CD4-positive, alpha-beta T cell (primary cell): Measurements from ENCODE around the gene POR. TPM values are rescaled to one million over a fixed set of nuclear protein-coding genes. Genes with fewer than 3 reads are reported as not detected.
A peak's percentile ranks its signal among the peaks of the same experiment; 100 is the strongest.

Experiments
- ATAC-seq: fragments of 200-7000 bp; cut with Tn5 transposase; one replicate; pipeline ENCODE4 v1.10.0; 2022; ENCODE audit warnings: mild to moderate bottlenecking; ENCODE audit not compliant: poor library complexity
- CTCF ChIA-PET: fragments of 350-600 bp; sonication (Branson Sonifier 250); formaldehyde crosslinking; loops from one replicate; lab custom pipeline; 2021; ENCODE audit warnings: antibody characterized with exemption, inconsistent platforms; lab: Charles Lee
- POLR2A ChIA-PET: fragments of 350-600 bp; sonication (Branson Sonifier 250); formaldehyde crosslinking; loops from one replicate; lab custom pipeline; 2021; ENCODE audit warnings: antibody characterized with exemption, inconsistent platforms; lab: Charles Lee
- DNase-seq, 14 experiments: peaks; one replicate each; pipeline ENCODE4 v3.0.0-alpha.2; 2013 to 2020; ENCODE audit warnings: mixed read lengths in 2 of 14
- H3K27ac ChIP-seq, 2 donors: one replicate each; pipeline versions ENCODE4 v1.5.1 to v1.7.0; 2013; ENCODE audit warnings: low read length in 2 of 2, low read depth in 1 of 2, mild to moderate bottlenecking in 1 of 2
- H3K27me3 ChIP-seq, 2 experiments: 1 replicate in 1 of 2; 2 replicates in 1 of 2; pipeline versions ENCODE4 v1.6.1 to v1.7.0; 2013; ENCODE audit warnings: low read length in 2 of 2, control low read depth in 1 of 2, mild to moderate bottlenecking in 1 of 2, moderate library complexity in 1 of 2; ENCODE audit not compliant: insufficient read depth in 2 of 2, control insufficient read depth in 1 of 2
- H3K36me3 ChIP-seq: one replicate; pipeline ENCODE4 v1.6.1; 2013; ENCODE audit warnings: low read length, control low read depth; ENCODE audit not compliant: insufficient read depth
- H3K4me1 ChIP-seq: one replicate; pipeline ENCODE4 v1.6.1; 2013; ENCODE audit warnings: low read length, control low read depth; ENCODE audit not compliant: insufficient read depth
- H3K4me3 ChIP-seq: one replicate; pipeline ENCODE4 v1.5.1; 2013; ENCODE audit warnings: mild to moderate bottlenecking, low read length, moderate library complexity
- H3K9me3 ChIP-seq, 2 experiments: 1 replicate in 1 of 2; 2 replicates in 1 of 2; pipeline versions ENCODE4 v1.6.1 to v1.7.0; 2013; ENCODE audit warnings: low read length in 2 of 2, mild to moderate bottlenecking in 2 of 2, control low read depth in 1 of 2, moderate library complexity in 1 of 2; ENCODE audit not compliant: control insufficient read depth in 1 of 2, insufficient read depth in 1 of 2
- H3K27ac Mint-ChIP-seq: one replicate; pipeline ENCODE4 v1.8.0; 2020; ENCODE audit warnings: mixed read lengths
- H3K27me3 Mint-ChIP-seq: one replicate; pipeline ENCODE4 v1.8.0; 2021; ENCODE audit warnings: mixed read lengths
- H3K36me3 Mint-ChIP-seq: one replicate; pipeline ENCODE4 v1.8.0; 2021; ENCODE audit warnings: low read depth, mixed read lengths
- H3K4me1 Mint-ChIP-seq: one replicate; pipeline ENCODE4 v1.8.0; 2021; ENCODE audit warnings: low read depth, mixed read lengths
- H3K4me3 Mint-ChIP-seq: one replicate; pipeline ENCODE4 v1.8.0; 2020; ENCODE audit warnings: mild to moderate bottlenecking, mixed read lengths
- H3K9me3 Mint-ChIP-seq: one replicate; pipeline ENCODE4 v1.8.0; 2020; ENCODE audit warnings: mixed read lengths
- intact Hi-C, 2 experiments: fragments of 100-400 bp; cut with DNase I in 1 of 2; cut with micrococcal nuclease in 1 of 2; formaldehyde crosslinking; loops; one replicate each; pipeline versions ENCODE4 v1.15.1 to v1.9.0; 2023 to 2025; cut with DNase I, micrococcal nuclease
- polyA plus RNA-seq, 2 donors: library from polyadenylated mRNA; unstranded; fragments of 120-200 nt; gene quantifications; one replicate each; pipeline ENCODE4 v1.2.1, GENCODE V29; 2013
- total RNA-seq, 174 experiments: library from RNA in 2 of 174; stranded (reverse) in 2 of 174; gene quantifications; one replicate each; pipeline ENCODE4 v1.2.3 and lab custom pipeline; 2021 to 2026
- TF ChIP-seq, protein P1 (sequence below): fragments of 200-600 bp; IDR thresholded peaks from one replicate; pipeline ENCODE4 v1.8.0; 2022; ENCODE audit warnings: antibody characterized with exemption, mild to moderate bottlenecking

POR gene
- total RNA-seq: 10 to 100 TPM; 44.2 to 54.8 TPM
- polyA plus RNA-seq (2013, experiment 1 of 2): 32.7 TPM
- polyA plus RNA-seq (2013, experiment 2 of 2): 41.8 TPM
- 23.5 to 80.5 (median 47.3) reads per million in 172 experiments for total RNA-seq (lab: John Stamatoyannopoulos, UW)

DNA sequence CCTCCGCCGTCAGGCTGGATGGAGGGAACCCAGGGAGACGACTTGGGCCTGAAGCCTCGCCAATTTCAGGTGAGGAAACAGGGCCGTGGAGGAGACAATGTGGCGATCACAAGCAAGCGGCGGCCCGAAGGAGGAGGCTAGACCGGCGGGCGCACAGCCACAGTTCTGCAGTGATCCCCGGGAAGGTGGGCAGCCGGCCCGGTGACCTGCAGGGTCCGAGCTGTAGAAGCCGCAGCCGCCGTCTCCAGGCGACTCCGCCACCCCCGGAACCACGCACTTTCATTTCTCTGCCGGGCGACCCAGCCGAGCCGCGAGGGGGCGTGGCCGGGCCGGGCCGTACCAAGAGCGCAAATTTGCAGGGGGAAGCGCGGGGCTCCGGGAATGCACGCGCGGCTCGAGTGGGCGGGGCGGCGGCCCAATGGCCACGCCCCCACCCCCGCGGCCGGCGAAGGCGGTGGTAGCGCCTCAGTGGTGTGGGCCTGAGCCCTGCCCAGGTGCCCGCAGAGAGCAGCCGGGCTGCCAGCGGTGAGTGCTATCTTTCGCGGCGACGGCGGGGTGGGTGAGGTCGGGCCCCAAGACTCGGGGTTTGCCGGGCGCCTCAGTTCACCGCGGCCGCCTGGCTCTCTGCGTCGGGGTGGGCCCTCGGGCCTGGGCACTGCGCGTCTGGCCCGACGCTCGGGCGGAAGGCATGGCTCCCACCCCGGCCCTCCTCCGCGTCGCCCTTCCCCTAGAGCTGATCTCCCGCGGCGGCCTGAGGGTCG, at the start of gene POR:
Gene POR (plus strand): TSS at position 501 of the 761 bp plus-strand sequence. CDS start 38,847 bp downstream, outside the sequence.
- CTCF ChIA-PET: interaction anchor here (1.1 to 1.2 kb wide), 2 partner anchors 14 to 105 kb away, joined by 3 to 5 read pairs; no protein-coding TSS in a partner anchor
- POLR2A ChIA-PET: interaction anchor here (0.6 to 3.6 kb wide), 23 partner anchors 9 to 1831 kb away, joined by 3 to 46 read pairs (median 4); partner anchors contain the start of genes LIMK1, MDH2, RHBDD2 and STYXL1

DNA sequence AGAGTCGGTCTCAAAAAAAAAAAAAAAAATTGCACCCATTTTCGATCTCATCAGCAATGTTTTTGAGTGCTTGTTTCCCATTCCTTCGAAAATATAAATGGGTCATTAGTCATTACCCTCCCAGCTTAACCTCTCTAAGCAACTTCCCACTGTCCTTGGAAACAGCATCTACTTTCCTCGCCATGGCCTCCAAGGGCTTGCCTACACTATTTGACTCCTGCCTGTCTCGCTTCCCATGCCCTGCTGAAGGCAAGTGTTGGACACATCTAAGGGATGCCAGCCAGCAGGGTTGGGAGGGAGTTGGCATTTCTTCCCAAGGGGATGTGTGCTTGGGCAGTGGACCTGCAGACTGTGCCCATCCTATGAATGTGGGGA, 48.9 kb upstream of the POR start:
- H3K4me1 Mint-ChIP-seq: no peaks in the 10 kb centered on the region
- H3K36me3 Mint-ChIP-seq: no peaks in the 10 kb centered on the region
- no peaks in the 10 kb centered on the region for H3K36me3 ChIP-seq
- ChIA-PET CTCF (interaction anchor here (0.7 to 2.7 kb wide), 4 partner anchors 10 to 154 kb away, joined by 3 to 28 read pairs (median 5); no protein-coding TSS in a partner anchor), POLR2A (interaction anchor here (0.8 kb wide), 1 partner anchor 154 kb away, joined by 3 read pairs; no protein-coding TSS in a partner anchor)
- no peak for DNase-seq
- no peaks in the 10 kb centered on the region for H3K27me3 ChIP-seq
- H3K9me3 ChIP-seq: no peaks in the 10 kb centered on the region
- no peak for ATAC-seq
- H3K27ac Mint-ChIP-seq: no peak overlapping the region
- H3K4me3 Mint-ChIP-seq: no peak overlapping the region
- H3K27me3 Mint-ChIP-seq: peaks cover 7% of the 10 kb centered on the region
- TF ChIP-seq, protein P1, sequence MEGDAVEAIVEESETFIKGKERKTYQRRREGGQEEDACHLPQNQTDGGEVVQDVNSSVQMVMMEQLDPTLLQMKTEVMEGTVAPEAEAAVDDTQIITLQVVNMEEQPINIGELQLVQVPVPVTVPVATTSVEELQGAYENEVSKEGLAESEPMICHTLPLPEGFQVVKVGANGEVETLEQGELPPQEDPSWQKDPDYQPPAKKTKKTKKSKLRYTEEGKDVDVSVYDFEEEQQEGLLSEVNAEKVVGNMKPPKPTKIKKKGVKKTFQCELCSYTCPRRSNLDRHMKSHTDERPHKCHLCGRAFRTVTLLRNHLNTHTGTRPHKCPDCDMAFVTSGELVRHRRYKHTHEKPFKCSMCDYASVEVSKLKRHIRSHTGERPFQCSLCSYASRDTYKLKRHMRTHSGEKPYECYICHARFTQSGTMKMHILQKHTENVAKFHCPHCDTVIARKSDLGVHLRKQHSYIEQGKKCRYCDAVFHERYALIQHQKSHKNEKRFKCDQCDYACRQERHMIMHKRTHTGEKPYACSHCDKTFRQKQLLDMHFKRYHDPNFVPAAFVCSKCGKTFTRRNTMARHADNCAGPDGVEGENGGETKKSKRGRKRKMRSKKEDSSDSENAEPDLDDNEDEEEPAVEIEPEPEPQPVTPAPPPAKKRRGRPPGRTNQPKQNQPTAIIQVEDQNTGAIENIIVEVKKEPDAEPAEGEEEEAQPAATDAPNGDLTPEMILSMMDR: no peak
- no peak overlapping the region for H3K4me3 ChIP-seq
- H3K4me1 ChIP-seq: peaks cover 5% of the 10 kb centered on the region
- no peak overlapping the region for H3K27ac ChIP-seq
- no peaks in the 10 kb centered on the region for H3K9me3 Mint-ChIP-seq
- intact Hi-C loops: loop anchor here (1.0 to 5.0 kb wide), 3 partner anchors 154 to 396 kb away; no protein-coding TSS in a partner anchor

More for the DNA sequence above, at the start of gene POR:
- Histone ChIP-seq H3K27ac (peak within 1 kb of the TSS; percentile 90 to 91), H3K9me3 (no peaks in the 10 kb centered on the region), H3K27me3 (no peaks in the 10 kb centered on the region), H3K4me1 (peaks cover 53% of the 10 kb centered on the region), H3K36me3 (no peaks in the 10 kb centered on the region), H3K4me3 (peak within 1 kb of the TSS; percentile 99)
- Mint-ChIP-seq H3K4me1 (peaks cover 48% of the 10 kb centered on the region), H3K4me3 (peak within 1 kb of the TSS; percentile 95), H3K27ac (peak within 1 kb of the TSS; percentile 98), H3K9me3 (no peaks in the 10 kb centered on the region), H3K27me3 (no peaks in the 10 kb centered on the region), H3K36me3 (peaks cover 11% of the 10 kb centered on the region)
- intact Hi-C loops: loop anchor here (1.0 to 10.0 kb wide), 3 partner anchors 35 to 480 kb away; partner anchors contain the start of gene RHBDD2 (in 1 of the 2)
- peak; percentile 94 for ATAC-seq
- DNase-seq: peak; percentile 92 to 99 (median 97)
- TF ChIP-seq, protein P1: no peak
